NCI-H446 treated with DMSO at 0.1 percent for 48 hours (cell line): ENCODE measurements around the gene FOXK1.

Experiments
- DNase-seq: peaks from one replicate; lab custom pipeline; 2025; lab: John Stamatoyannopoulos, UW

The FOXK1 gene

DNA sequence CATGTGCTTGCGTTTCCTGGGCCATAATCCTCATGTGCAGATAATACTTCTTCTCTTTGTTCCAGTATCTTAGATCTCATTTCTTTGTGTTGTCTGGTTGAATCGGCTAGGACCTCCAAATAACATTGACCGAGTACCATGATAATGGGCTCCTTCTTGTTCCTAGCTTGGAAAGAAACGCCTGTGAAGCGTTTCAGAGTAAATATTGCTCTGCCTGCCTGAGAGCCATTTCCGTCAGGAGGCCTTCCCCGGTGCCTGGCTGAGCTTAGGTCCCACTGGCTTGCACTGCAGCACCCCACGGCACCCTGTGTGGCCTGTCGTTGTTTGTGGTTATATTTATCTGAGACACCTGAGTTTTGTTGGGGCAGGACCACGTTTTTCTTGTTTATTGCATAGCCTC is 17.7 kb downstream of the FOXK1 start:
- no peak for DNase-seq

GRCh38 chr7:4700577-4701235 is 18.6 kb downstream of the FOXK1 start:
- no peak for DNase-seq

GRCh38 chr7:4702961-4703512 is 20.9 kb downstream of the FOXK1 start:
- no peak for DNase-seq

DNA sequence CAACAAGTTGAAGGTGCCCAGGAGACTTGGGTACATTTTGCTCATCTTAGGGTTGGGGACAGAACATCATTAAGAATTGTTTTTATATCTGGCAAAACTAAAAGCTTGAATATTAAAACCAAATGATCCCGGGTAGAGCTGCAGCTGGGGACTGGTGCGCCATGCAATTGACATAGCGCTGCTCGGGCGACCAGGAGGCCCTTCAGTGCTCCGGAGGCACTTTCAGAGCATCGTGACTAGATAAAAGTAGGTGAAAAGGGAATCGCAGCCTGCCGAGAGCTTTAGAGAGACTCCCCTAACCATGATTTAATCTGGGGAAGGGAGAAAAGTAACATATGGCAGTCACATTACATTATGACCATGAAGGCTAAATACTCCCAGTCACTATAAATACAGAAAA is 21.4 kb downstream of the FOXK1 start:
- no peak for DNase-seq

DNA sequence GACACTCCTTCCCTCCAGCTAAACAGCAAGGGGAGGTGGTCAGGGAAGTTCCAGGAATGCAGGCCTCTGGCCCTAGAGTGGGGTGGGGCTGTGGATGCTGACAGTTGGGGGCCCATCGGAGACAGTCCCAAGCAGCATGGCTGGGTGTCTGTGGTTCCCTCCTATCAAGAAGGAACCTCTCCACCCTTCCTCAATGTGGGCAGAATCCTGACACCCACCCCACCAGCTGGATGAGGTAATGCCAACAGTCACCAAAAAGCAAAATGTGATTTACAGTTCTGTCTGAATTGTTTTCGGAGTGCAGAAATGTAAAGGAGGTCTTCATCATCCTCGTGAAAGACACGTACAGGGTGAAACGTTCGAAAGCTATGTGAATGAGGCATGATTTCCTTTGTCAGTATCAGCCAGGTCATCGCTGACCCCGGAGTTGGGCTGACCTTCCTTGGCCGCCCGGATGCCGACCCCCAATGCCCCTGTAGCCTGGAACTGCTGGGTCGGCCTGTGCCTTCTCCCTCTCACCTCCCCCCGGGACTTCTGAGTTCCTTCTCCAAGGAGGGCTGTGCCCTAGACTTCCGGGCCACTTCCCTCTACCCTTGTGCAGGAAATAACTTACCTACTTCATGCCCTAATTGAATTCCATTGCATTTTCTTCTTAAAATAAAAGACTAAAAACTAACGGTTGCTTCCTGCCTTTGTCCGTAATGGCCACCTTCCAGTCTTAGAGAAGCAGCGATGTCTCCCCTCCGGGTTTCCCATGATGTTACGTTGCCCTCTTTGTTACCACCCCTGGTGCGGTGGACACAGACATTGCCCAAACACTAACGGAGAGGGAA is 24.5 kb downstream of the FOXK1 start:
- DNase-seq = no peak

GRCh38 chr7:4707217-4707741 is 25.2 kb downstream of the FOXK1 start:
- no peak for DNase-seq

DNA sequence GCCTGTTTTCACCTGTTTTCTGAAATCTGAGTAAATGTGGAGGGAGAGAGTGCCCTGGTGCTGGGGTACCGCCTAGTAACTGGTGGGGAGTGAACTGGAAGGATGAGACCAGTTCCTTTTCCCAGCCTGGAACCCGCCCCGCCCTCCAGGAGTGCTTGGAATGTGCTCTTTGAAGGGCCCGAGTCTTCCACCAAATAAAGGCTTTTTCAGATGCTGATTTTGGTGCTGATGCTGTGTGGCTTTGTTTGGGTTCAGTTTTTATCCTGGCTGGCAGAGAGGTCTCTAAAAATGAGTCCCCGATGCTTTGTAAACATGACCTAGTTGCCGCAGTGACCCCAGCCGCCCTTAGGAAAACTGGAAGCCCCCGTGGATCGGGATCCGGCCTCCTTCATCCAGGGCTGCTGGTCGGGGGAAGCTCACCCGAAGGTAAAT is 25.9 kb downstream of the FOXK1 start:
- DNase-seq = no peak

GRCh38 chr7:4709187-4709586 is 27.1 kb downstream of the FOXK1 start:
- no peak for DNase-seq

DNA sequence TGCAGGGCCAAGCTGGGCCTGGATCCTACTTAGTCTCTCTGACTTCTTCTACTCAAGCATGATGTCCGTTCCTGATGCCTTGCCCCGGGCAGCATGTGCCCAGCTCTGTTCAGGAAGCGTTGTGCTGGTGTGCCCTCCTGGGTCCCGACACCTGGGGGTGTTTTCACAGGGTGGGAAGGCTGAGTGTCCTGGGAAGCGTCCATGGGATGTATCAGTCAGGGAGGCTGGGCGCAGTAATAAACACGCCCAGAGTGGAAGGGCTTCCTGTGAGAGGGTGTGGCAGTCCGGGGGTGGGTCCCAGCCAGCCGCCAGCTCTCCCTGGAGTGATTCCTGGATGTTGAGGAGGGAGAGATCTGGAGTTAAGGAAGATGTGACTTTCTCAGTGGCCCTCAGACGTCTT is 29.0 kb downstream of the FOXK1 start:
- DNase-seq = no peak

DNA sequence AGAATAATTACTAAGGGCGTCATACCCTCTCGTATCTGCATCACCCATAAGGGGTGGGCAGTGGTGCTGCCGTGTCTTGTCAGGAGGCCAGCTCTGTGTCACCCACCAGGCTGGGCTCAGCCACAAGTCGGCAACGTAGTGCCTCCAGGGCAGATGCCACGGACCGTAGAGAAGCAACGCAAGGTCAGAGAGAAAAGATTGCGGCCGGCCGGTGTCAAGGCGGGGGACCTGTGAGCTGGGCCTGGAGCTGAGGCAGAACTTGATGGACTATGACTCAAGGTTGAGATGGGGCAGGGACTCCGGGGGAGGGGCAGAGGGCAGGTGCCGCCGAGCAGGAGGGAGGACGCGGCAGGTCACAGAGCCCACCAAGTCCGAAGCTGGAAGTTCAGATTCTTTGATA is 29.5 kb downstream of the FOXK1 start:
- DNase-seq = no peak

DNA sequence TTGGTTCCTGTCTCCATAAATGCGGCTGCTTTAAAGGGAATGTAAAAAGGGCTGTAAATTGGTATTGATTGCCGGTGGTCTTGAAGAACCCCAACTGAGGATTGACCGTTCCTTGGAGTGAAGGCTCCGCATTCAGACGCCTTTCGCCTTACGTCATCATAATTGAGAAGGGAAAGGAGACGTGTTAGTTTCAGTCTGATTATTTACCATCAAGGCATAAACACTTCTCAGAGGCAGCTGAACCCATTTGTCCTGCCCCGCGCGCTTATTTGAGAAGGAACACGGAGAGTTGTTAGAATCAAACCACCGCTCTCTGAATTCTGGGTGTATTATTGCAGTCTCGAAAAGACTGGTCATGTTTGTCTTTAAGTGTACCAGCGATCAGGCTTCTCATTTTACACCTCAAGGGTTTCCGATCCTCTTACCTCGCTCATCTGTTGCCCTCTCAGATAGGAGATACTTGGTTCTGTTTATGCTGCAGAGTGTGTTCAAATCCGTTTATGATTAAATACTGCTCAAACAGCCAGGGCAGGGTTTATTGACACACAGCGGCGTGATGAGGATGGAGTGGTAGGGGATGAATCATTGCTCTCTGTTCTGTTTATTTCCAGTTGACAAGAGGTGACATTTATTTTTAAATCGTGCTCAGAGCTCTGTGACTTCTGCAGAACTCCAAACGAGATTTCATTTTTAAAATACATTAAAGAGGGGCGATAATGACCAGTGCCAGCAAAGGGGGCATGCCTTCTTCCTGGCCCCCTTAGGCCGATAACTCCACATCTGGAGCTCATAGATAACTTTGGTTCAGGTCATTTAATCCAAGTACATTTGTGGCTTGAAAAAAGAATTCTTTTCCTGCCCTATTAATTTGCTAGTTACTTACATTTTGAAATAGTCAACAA is 30.4 kb downstream of the FOXK1 start:
- DNase-seq = no peak

- DNase-seq = no peak
These were observed 31.2 kb downstream of the FOXK1 start for GRCh38 chr7:4713183-4713784.

GRCh38 chr7:4714161-4714700 is 32.1 kb downstream of the FOXK1 start:
- no peak for DNase-seq

- DNase-seq = no peak
These were observed 32.8 kb downstream of the FOXK1 start for GRCh38 chr7:4714767-4715409.

DNA sequence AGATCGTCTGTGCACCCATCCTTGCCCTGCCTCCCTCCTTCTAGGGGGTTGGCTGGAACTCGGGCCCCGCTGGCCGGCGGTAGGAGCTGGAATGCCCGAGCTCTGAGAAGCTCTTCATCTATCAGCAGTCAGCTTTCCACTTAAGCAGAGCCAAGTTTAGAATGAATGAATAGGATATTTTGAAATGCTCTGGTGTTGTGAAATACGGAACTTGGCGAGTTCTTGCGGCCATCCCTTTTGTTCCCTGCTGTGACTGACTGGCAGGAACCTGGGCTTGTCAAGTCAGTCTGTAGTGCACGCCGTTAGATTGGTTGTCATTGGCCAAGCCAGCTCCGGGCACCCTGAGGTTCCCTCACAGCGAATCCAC is 33.3 kb downstream of the FOXK1 start:
- DNase-seq = no peak

DNA sequence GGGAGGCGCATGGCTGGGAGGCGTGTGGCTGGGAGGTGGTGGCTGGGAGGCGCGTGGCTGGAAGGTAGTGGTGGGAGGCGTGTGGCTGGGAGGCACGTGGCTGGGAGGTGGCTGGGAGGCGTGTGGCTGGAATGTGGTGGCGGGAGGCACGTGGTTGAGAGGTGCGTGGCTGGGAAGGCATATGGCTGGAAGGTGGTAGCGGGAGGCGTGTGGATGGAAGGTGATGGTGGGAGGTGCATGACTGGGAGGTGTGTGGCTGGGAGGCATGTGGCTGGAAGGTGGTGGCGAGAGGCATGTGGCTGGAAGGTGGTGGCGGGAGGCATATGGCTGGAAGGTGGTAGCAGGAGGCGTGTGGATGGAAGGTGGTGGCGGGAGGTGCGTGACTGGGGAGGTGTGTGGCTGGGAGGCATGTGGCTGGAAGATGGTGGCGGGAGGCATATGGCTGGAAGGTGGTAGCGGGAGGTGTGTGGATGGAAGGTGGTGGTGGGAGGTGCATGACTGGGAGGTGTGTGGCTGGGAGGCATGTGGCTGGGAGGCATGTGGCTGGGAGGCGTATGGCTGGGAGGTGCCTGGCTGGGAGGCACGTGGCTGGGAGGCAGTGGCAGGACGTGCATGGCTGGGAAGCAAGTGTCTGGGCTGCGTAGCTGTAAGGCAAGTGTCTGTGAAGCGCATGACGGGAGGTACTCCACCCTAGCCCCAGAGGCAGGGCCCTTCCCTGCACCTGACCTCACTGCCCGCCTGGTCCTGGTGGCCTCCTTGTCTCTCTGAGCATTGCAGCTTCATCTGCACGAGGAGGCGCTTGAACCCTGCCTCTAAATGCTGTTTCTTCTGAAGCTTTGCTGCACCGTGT is 35.1 kb downstream of the FOXK1 start:
- no peak for DNase-seq

- DNase-seq = no peak
These were observed 36.0 kb downstream of the FOXK1 start for GRCh38 chr7:4718075-4718474.

DNA sequence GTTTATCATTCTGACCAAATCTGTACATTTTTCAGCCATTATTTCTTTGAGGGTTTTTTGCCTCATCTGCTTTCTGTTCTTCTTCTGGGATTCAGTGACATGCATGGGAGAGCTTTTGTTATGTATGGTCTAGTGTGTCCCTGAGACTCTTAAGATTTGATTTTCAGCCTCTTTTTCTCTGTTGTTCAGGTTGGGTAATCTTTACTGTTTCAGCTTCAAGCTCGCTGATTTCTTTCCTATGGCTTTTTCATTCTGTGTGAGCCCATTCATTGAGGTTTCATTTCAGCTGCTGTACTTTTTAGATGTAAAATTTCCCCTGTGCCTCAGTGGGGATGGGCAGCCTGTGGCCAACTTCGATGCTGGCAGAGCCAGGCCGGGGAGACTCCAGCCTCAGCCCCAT is 38.1 kb downstream of the FOXK1 start:
- no peak for DNase-seq

DNA sequence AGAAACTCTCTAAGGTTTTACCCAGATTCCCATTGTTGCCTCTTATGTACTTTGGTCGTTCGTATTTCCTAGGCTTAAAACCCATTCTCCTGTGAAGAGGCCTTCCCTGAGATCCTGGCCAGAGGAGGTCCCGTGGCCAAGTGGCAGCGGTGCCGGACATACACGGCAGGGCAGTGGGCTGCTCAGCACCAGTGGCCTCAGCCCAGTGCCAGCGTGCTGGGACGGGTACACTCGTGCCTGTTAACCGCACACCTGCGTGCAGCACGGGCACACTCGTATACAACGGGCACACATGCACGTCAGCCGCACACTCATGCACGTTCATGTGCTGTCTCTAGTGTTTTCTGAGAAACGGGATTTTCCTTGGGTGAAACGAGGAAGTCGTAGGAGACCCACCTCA is 40.2 kb downstream of the FOXK1 start:
- no peak for DNase-seq
